ENCODE data around the gene GMPR2. TPM values are rescaled to one million over a fixed set of nuclear protein-coding genes. Genes with fewer than 3 reads are reported as not detected.

The GMPR2 gene
- total RNA-seq, 1 experiment from 2014 or later, result 56.9 TPM

GRCh38 chr14:24184104-24184970 is 48.4 kb upstream of the GMPR2 start:
- no peaks in the 10 kb centered on the region for H3F3A ChIP-seq (ENCODE audit: low read length, unreplicated experiment)
- ATAC-seq, result no peak
- H3K4me1 ChIP-seq (ENCODE audit: insufficient read depth, low read length), result peaks cover 8% of the 10 kb centered on the region
- TF ChIP-seq EZH2 (IDR thresholded peaks at IDR 0.05; ENCODE audit: low read length, unreplicated experiment) (no peak), EZH2phosphoT487 (IDR thresholded peaks at IDR 0.05; ENCODE audit: borderline replicate concordance, low read length) (no peak), CTCF (conservative IDR thresholded peaks at IDR 0.05; ENCODE audit: low read depth, low read length) (no peak)
- H3K27ac ChIP-seq (ENCODE audit: low read length), result no peak overlapping the region
- no peak overlapping the region for H3K9ac ChIP-seq (ENCODE audit: low read length)
- intact Hi-C loops (cut with micrococcal nuclease), result no loop called here
- H4K20me1 ChIP-seq (ENCODE audit: low read length), result no peaks in the 10 kb centered on the region
- BruUV-seq (replicated peaks), result no TSS peak
- H3K9me2 ChIP-seq (replicated peaks; ENCODE audit: low read length), result no peaks in the 10 kb centered on the region
- POLR2A ChIA-PET (ENCODE audit: unreplicated experiment), result no interaction called here
- H3K36me3 ChIP-seq (ENCODE audit: low read depth, low read length), result peaks cover 41% of the 10 kb centered on the region; the same call in 1 of the 2 replicates
- H3K4me2 ChIP-seq (ENCODE audit: low read length), result no peak overlapping the region
- H3K4me3 ChIP-seq (ENCODE audit: low read length), result no peak overlapping the region
- no peak overlapping the region for H2AFZ ChIP-seq (ENCODE audit: low read length)
- no peaks in the 10 kb centered on the region for H3K27me3 ChIP-seq (ENCODE audit: low read length)
- H3K79me2 ChIP-seq (ENCODE audit: low read length), result peaks cover 25% of the 10 kb centered on the region
- DNase-seq, result no peak
- no peaks in the 10 kb centered on the region for H3K9me3 ChIP-seq (ENCODE audit: low read length)
- CTCF ChIA-PET, result no interaction called here

- H3F3A ChIP-seq (ENCODE audit: low read length, unreplicated experiment), result no peaks in the 10 kb centered on the region
- no peak overlapping the region for H3K4me2 ChIP-seq (ENCODE audit: low read length)
- intact Hi-C loops (cut with micrococcal nuclease), result no loop called here
- peaks cover 37% of the 10 kb centered on the region; the same call in 1 of the 2 replicates for H3K36me3 ChIP-seq (ENCODE audit: low read depth, low read length)
- no peak for TF ChIP-seq EZH2 (IDR thresholded peaks at IDR 0.05; ENCODE audit: low read length, unreplicated experiment)
- no peak for TF ChIP-seq CTCF (conservative IDR thresholded peaks at IDR 0.05; ENCODE audit: low read depth, low read length)
- TF ChIP-seq EZH2phosphoT487 (IDR thresholded peaks at IDR 0.05; ENCODE audit: borderline replicate concordance, low read length), result no peak
- no peak for ATAC-seq
- no peak overlapping the region for H3K9ac ChIP-seq (ENCODE audit: low read length)
- no peaks in the 10 kb centered on the region for H3K9me2 ChIP-seq (replicated peaks; ENCODE audit: low read length)
- CTCF ChIA-PET, result no interaction called here
- H3K4me1 ChIP-seq (ENCODE audit: insufficient read depth, low read length), result peaks cover 8% of the 10 kb centered on the region
- H3K4me3 ChIP-seq (ENCODE audit: low read length), result no peak overlapping the region
- BruUV-seq (replicated peaks), result no TSS peak
- no peaks in the 10 kb centered on the region for H3K9me3 ChIP-seq (ENCODE audit: low read length)
- POLR2A ChIA-PET (ENCODE audit: unreplicated experiment), result no interaction called here
- no peaks in the 10 kb centered on the region for H3K27me3 ChIP-seq (ENCODE audit: low read length)
- peaks cover 25% of the 10 kb centered on the region for H3K79me2 ChIP-seq (ENCODE audit: low read length)
- H2AFZ ChIP-seq (ENCODE audit: low read length), result no peak overlapping the region
- H3K27ac ChIP-seq (ENCODE audit: low read length), result no peak overlapping the region
- DNase-seq, result no peak
- H4K20me1 ChIP-seq (ENCODE audit: low read length), result no peaks in the 10 kb centered on the region
Measured at GRCh38 chr14:24185026-24185425, 47.7 kb upstream of the GMPR2 start.

GRCh38 chr14:24185741-24186140 is 47.0 kb upstream of the GMPR2 start:
- no peak for ATAC-seq
- no TSS peak for BruUV-seq (replicated peaks)
- intact Hi-C loops (cut with micrococcal nuclease), result no loop called here

More at GRCh38 chr14:24185741-24186140, 47.0 kb upstream of the GMPR2 start:
- H3K4me2 ChIP-seq (ENCODE audit: low read length), result no peak overlapping the region
- no peaks in the 10 kb centered on the region for H3K27me3 ChIP-seq (ENCODE audit: low read length)
- no peak overlapping the region for H3K27ac ChIP-seq (ENCODE audit: low read length)
- ChIA-PET POLR2A (ENCODE audit: unreplicated experiment) (no interaction called here), CTCF (no interaction called here)
- H3K9me2 ChIP-seq (replicated peaks; ENCODE audit: low read length), result no peaks in the 10 kb centered on the region
- no peaks in the 10 kb centered on the region for H3F3A ChIP-seq (ENCODE audit: low read length, unreplicated experiment)
- no peak overlapping the region for H3K9ac ChIP-seq (ENCODE audit: low read length)
- H3K36me3 ChIP-seq (ENCODE audit: low read depth, low read length), result peaks cover 31% of the 10 kb centered on the region; the same call in 1 of the 2 replicates
- no peaks in the 10 kb centered on the region for H3K9me3 ChIP-seq (ENCODE audit: low read length)
- H3K4me1 ChIP-seq (ENCODE audit: insufficient read depth, low read length), result peaks cover 8% of the 10 kb centered on the region
- no peak overlapping the region for H2AFZ ChIP-seq (ENCODE audit: low read length)
- DNase-seq, result no peak
- no peak overlapping the region for H3K4me3 ChIP-seq (ENCODE audit: low read length)
- TF ChIP-seq EZH2phosphoT487 (IDR thresholded peaks at IDR 0.05; ENCODE audit: borderline replicate concordance, low read length) (no peak), EZH2 (IDR thresholded peaks at IDR 0.05; ENCODE audit: low read length, unreplicated experiment) (no peak), CTCF (conservative IDR thresholded peaks at IDR 0.05; ENCODE audit: low read depth, low read length) (no peak)
- no peaks in the 10 kb centered on the region for H4K20me1 ChIP-seq (ENCODE audit: low read length)
- peaks cover 25% of the 10 kb centered on the region for H3K79me2 ChIP-seq (ENCODE audit: low read length)
